ENCODE results near the gene MLN.

GRCh38 chr6:33785778-33786177 is 18.0 kb downstream of the MLN start:
- TF ChIP-seq CTCF (IDR thresholded peaks at IDR 0.05; ENCODE audit: low read length) (no peak), EZH2 (IDR thresholded peaks at IDR 0.05; ENCODE audit: borderline replicate concordance, low read length) (no peak)
